H1 (cell line): ENCODE data around the gene TELO2. TPM values are rescaled to one million over a fixed set of nuclear protein-coding genes. Genes with fewer than 3 reads are reported as not detected.

ENCODE experiments used
- CTCF ChIA-PET: fragments of 300-600 bp; sonication (Branson Sonifier 250); formaldehyde crosslinking; loops from one replicate; lab custom pipeline; 2021; ENCODE audit not compliant: partially characterized antibody; lab: Charles Lee
- POLR2A ChIA-PET: fragments of 300-600 bp; sonication (Branson Sonifier 250); formaldehyde crosslinking; loops from one replicate; lab custom pipeline; 2021; ENCODE audit warnings: inconsistent platforms; ENCODE audit not compliant: partially characterized antibody; lab: Charles Lee
- DNase-seq, 2 experiments: peaks; one replicate each; pipeline versions ENCODE4 v3.0.0 to v3.0.0-alpha.2; 2010 to 2022; ENCODE audit warnings: low spot score in 2 of 2, low read depth in 1 of 2, mixed read lengths in 1 of 2
- FAIRE-seq: peaks from 2 replicates; lab custom pipeline; 2011; peaks lifted over from hg19 to GRCh38; lab: Jason Lieb, UNC
- H2AFZ ChIP-seq: 2 replicates; pipeline ENCODE4 v1.8.1; 2012; ENCODE audit warnings: low read length, inconsistent platforms
- H2AK5ac ChIP-seq: 2 replicates; pipeline ENCODE4 v1.6.1; 2013; ENCODE audit warnings: low read depth, low read length
- H2BK120ac ChIP-seq: replicated peaks from 2 replicates; pipeline ENCODE3; 2013; ENCODE audit warnings: low read depth, low read length, inconsistent platforms
- H2BK12ac ChIP-seq: 2 replicates; pipeline ENCODE4 v1.6.1; 2013; ENCODE audit warnings: low read depth, low read length
- H2BK15ac ChIP-seq: 2 replicates; pipeline ENCODE4 v1.6.1; 2013; ENCODE audit warnings: low read length
- H2BK20ac ChIP-seq: 2 replicates; pipeline ENCODE4 v1.6.1; 2013; ENCODE audit warnings: low read length
- H2BK5ac ChIP-seq: 2 replicates; pipeline ENCODE4 v1.6.1; 2013; ENCODE audit warnings: low read depth, low read length
- H3K14ac ChIP-seq: 2 replicates; pipeline ENCODE4 v1.6.1; 2013; ENCODE audit warnings: inconsistent platforms; ENCODE audit not compliant: insufficient read length
- H3K18ac ChIP-seq: 2 replicates; pipeline ENCODE4 v1.6.1; 2013; ENCODE audit warnings: low read length; ENCODE audit errors: extremely low read depth
- H3K23ac ChIP-seq: 2 replicates; pipeline ENCODE4 v1.6.1; 2013; ENCODE audit warnings: inconsistent platforms; ENCODE audit not compliant: insufficient read length
- H3K23me2 ChIP-seq: 2 replicates; pipeline ENCODE4 v1.6.1; 2013; ENCODE audit warnings: low read depth, low read length
- H3K27ac ChIP-seq: 2 replicates; pipeline ENCODE4 v1.6.1; 2011; ENCODE audit warnings: low read depth, low read length, inconsistent platforms
- H3K27me3 ChIP-seq, 4 experiments: replicated peaks in 1 of 4; 1 replicate in 1 of 4; 2 replicates in 3 of 4; pipeline versions ENCODE4 v1.6.1 to v1.8.1; 2011 to 2013; ENCODE audit warnings: low read length in 3 of 4, mild to moderate bottlenecking in 3 of 4, inconsistent platforms in 2 of 4, mixed read lengths in 2 of 4, moderate library complexity in 1 of 4; ENCODE audit not compliant: control insufficient read depth in 3 of 4, insufficient read depth in 3 of 4; ENCODE audit errors: extremely low read depth in 1 of 4
- H3K36me3 ChIP-seq, 4 experiments: 2 replicates each; pipeline versions ENCODE4 v1.6.1 to v1.8.1; 2011 to 2013; ENCODE audit warnings: mild to moderate bottlenecking in 4 of 4, low read length in 3 of 4, moderate library complexity in 2 of 4, control low read depth in 1 of 4, inconsistent platforms in 1 of 4; ENCODE audit not compliant: insufficient read depth in 4 of 4, control insufficient read depth in 2 of 4
- H3K4ac ChIP-seq: replicated peaks from 2 replicates; pipeline ENCODE3; 2013; ENCODE audit warnings: low read length, low read depth, mixed read lengths, inconsistent platforms; ENCODE audit not compliant: insufficient read length
- H3K4me1 ChIP-seq, 4 experiments: replicated peaks in 1 of 4; 1 replicate in 1 of 4; 2 replicates in 3 of 4; pipeline versions ENCODE4 v1.6.1 to v1.8.1; 2011 to 2013; ENCODE audit warnings: low read length in 3 of 4, inconsistent platforms in 2 of 4, mixed read lengths in 1 of 4; ENCODE audit not compliant: insufficient read depth in 4 of 4, control insufficient read depth in 3 of 4
- H3K4me2 ChIP-seq, 2 experiments: 2 replicates each; pipeline versions ENCODE4 v1.6.1 to v1.8.1; 2011 to 2013; ENCODE audit warnings: low read depth in 2 of 2, low read length in 2 of 2, control low read depth in 1 of 2, inconsistent platforms in 1 of 2, mild to moderate bottlenecking in 1 of 2; ENCODE audit not compliant: insufficient read depth in 1 of 2
- H3K4me3 ChIP-seq, 4 experiments: fragments of 200-600, 300-600 bp in 1 of 4; sonication (generic), shearing (Covaris generic), sonication (Bioruptor Twin) in 1 of 4; 2 replicates each; pipeline versions ENCODE4 v1.5.1 to v1.8.1; 2011 to 2016; ENCODE audit warnings: low read length in 4 of 4, low read depth in 3 of 4, control low read depth in 2 of 4, inconsistent platforms in 2 of 4, mild to moderate bottlenecking in 2 of 4, mixed read lengths in 1 of 4, moderate library complexity in 1 of 4; ENCODE audit not compliant: insufficient read depth in 2 of 4; ENCODE audit errors: extremely low read depth in 1 of 4
- H3K56ac ChIP-seq: replicated peaks from 2 replicates; pipeline ENCODE3; 2013; ENCODE audit warnings: low read depth, mild to moderate bottlenecking, mixed read lengths, low read length, inconsistent platforms; ENCODE audit not compliant: insufficient read length
- H3K79me1 ChIP-seq: 2 replicates; pipeline ENCODE4 v1.6.1; 2013; ENCODE audit warnings: low read depth, low read length, control low read depth
- H3K79me2 ChIP-seq, 2 experiments: 2 replicates each; pipeline versions ENCODE4 v1.6.1 to v1.8.1; 2012 to 2013; ENCODE audit warnings: low read length in 2 of 2, mild to moderate bottlenecking in 2 of 2, inconsistent platforms in 1 of 2; ENCODE audit not compliant: insufficient read depth in 2 of 2, control insufficient read depth in 1 of 2
- H3K9ac ChIP-seq, 4 experiments: replicated peaks in 1 of 4; 1 replicate in 1 of 4; 2 replicates in 3 of 4; pipeline versions ENCODE4 v1.6.1 to v1.8.1; 2011 to 2013; ENCODE audit warnings: low read depth in 3 of 4, low read length in 3 of 4, control low read depth in 2 of 4, mild to moderate bottlenecking in 2 of 4, moderate library complexity in 2 of 4, inconsistent platforms in 1 of 4; ENCODE audit errors: extremely low read depth in 1 of 4
- H3K9me3 ChIP-seq, 2 experiments: 2 replicates each; pipeline versions ENCODE4 v1.6.1 to v1.8.1; 2012 to 2013; ENCODE audit warnings: mild to moderate bottlenecking in 2 of 2, moderate library complexity in 2 of 2, control low read depth in 1 of 2, inconsistent platforms in 1 of 2, low read depth in 1 of 2, low read length in 1 of 2, mixed read lengths in 1 of 2; ENCODE audit not compliant: insufficient read depth in 2 of 2
- H4K20me1 ChIP-seq, 2 experiments: replicated peaks in 1 of 2; 2 replicates each; pipeline versions ENCODE3 to v1.8.1; 2011 to 2013; ENCODE audit warnings: inconsistent platforms in 2 of 2, low read length in 2 of 2, mild to moderate bottlenecking in 1 of 2; ENCODE audit not compliant: insufficient read depth in 2 of 2, control insufficient read depth in 1 of 2
- H4K5ac ChIP-seq: 2 replicates; pipeline ENCODE4 v1.6.1; 2013; ENCODE audit warnings: low read length, low read depth, mixed read lengths, inconsistent platforms; ENCODE audit not compliant: insufficient read length
- H4K8ac ChIP-seq: 2 replicates; pipeline ENCODE4 v1.8.0; 2013; ENCODE audit warnings: mild to moderate bottlenecking, moderate library complexity, low read length, inconsistent platforms; ENCODE audit not compliant: insufficient read depth; ENCODE audit errors: extremely low read depth
- H4K91ac ChIP-seq: replicated peaks from 2 replicates; pipeline ENCODE3; 2013; ENCODE audit warnings: low read length, mixed read lengths, inconsistent platforms; ENCODE audit not compliant: insufficient read length
- FOSL1 ChIP-seq: IDR thresholded peaks from 2 replicates; pipeline ENCODE4 v1.6.1; 2011; ENCODE audit warnings: mild to moderate bottlenecking, low read depth, low read length, moderate library complexity; ENCODE audit not compliant: insufficient read depth
- HDAC6 ChIP-seq: IDR thresholded peaks from one replicate; pipeline ENCODE4 v1.7.1; 2012; ENCODE audit warnings: low read depth, mild to moderate bottlenecking, inconsistent platforms, low read length, moderate library complexity
- JUND ChIP-seq: IDR thresholded peaks from 2 replicates; pipeline ENCODE4 v1.6.1; 2011; ENCODE audit warnings: mild to moderate bottlenecking, improper control_type of control experiment, low read length
- MAFK ChIP-seq: IDR thresholded peaks from 2 replicates; pipeline ENCODE4 v1.6.1; 2012; ENCODE audit warnings: low read depth, mild to moderate bottlenecking, improper control_type of control experiment, low read length
- MAX ChIP-seq: IDR thresholded peaks from 2 replicates; pipeline ENCODE4 v1.6.1; 2012; ENCODE audit warnings: inconsistent platforms
- NANOG ChIP-seq: IDR thresholded peaks from 2 replicates; pipeline ENCODE4 v1.6.1; 2011; ENCODE audit warnings: low read length, low read depth, mild to moderate bottlenecking, inconsistent platforms; ENCODE audit not compliant: insufficient read depth, poor library complexity, severe bottlenecking
- NRF1 ChIP-seq: IDR thresholded peaks from 2 replicates; pipeline ENCODE4 v1.6.1; 2011; ENCODE audit warnings: mild to moderate bottlenecking, low read depth, low read length, improper control_type of control experiment
- PHF8 ChIP-seq: fragments of 200-600 bp; sonication (generic); conservative IDR thresholded peaks from 2 replicates; pipeline ENCODE4 v1.7.1; 2012; ENCODE audit warnings: low read depth, mild to moderate bottlenecking, inconsistent platforms, low read length, moderate library complexity
- POLR2A ChIP-seq, 2 experiments: IDR thresholded peaks; 1 replicate in 1 of 2; 2 replicates in 1 of 2; pipeline ENCODE4 v1.6.1; 2011; ENCODE audit warnings: low read depth in 2 of 2, low read length in 2 of 2, mild to moderate bottlenecking in 2 of 2; ENCODE audit errors: control extremely low read depth in 1 of 2
- POLR2AphosphoS5 ChIP-seq: IDR thresholded peaks from 2 replicates; pipeline ENCODE4 v1.6.1; 2011; ENCODE audit warnings: low read depth, low read length
- SP4 ChIP-seq: IDR thresholded peaks from 2 replicates; pipeline ENCODE4 v1.6.1; 2012; ENCODE audit warnings: low read length, inconsistent platforms
- USF2 ChIP-seq: IDR thresholded peaks from 2 replicates; pipeline ENCODE4 v1.6.1; 2011; ENCODE audit warnings: low read length, improper control_type of control experiment
- YY1 ChIP-seq: IDR thresholded peaks from 2 replicates; pipeline ENCODE4 v1.6.1; 2011; ENCODE audit warnings: low read depth, mild to moderate bottlenecking, low read length
- WGBS, 2 experiments: shearing (Covaris generic) in 1 of 2; methylation state at CpG; one replicate each; pipeline versions ENCODE4 v1.1.6 to v1.1.7; 2013 to 2015; ENCODE audit warnings: low lambda C conversion rate in 2 of 2, mixed read lengths in 2 of 2, inconsistent platforms in 1 of 2, low coverage in 1 of 2, missing lambda C conversion rate in 1 of 2; ENCODE audit not compliant: insufficient replicate concordance in 2 of 2, insufficient coverage in 1 of 2, insufficient read length in 1 of 2; ENCODE audit errors: extremely low coverage in 1 of 2, missing lambda C conversion rate in 1 of 2; 5-methylcytosine and 5-hydroxymethylcytosine counted together
- polyA plus RNA-seq, 7 experiments: library from polyadenylated mRNA; depleted of rRNA in 3 of 7; stranded (reverse) in 5 of 7; unstranded in 2 of 7; fragments of >200 nt in 5 of 7; fragments of 200-250 nt in 2 of 7; gene quantifications; 1 replicate in 5 of 7; 2 replicates in 1 of 7; 4 replicates in 1 of 7; pipeline versions ENCODE4 v1.2.1 to v1.2.3, GENCODE V29; 2011 to 2013; ENCODE audit warnings: missing spikeins in 2 of 7, mixed read lengths in 2 of 7
- total RNA-seq: library from RNA; stranded (reverse); fragmentation: NEBNext Ultra II Directional; extraction: Animal tissue kit (Norgen Biotek cat#: 25700); gene quantifications from 2 replicates; pipeline ENCODE4 v1.2.1, GENCODE V29; 2021

Gene TELO2
- total and polyA plus RNA-seq, 2 of the 8 experiments (the other 6 are each of a cell fraction or from before 2014, with no cell fraction given): 39.3 to 64.8 TPM

GRCh38 chr16:1477033-1477432 is 16.1 kb upstream of the TELO2 start:
- H3K4me2 ChIP-seq: no peak overlapping the region
- FAIRE-seq (no peak), DNase-seq (no peak)
- H3K4ac ChIP-seq: no peak overlapping the region
- ChIA-PET POLR2A (interaction anchor here (0.6 to 3.0 kb wide), 3 partner anchors 9 to 294 kb away, joined by 3 to 8 read pairs (median 5); no protein-coding TSS in a partner anchor), CTCF (no interaction called here)
- no peak overlapping the region for H4K8ac ChIP-seq
- H4K20me1 ChIP-seq: no peaks in the 10 kb centered on the region
- no peak overlapping the region for H3K18ac ChIP-seq
- H3K36me3 ChIP-seq: no peaks in the 10 kb centered on the region
- no peak overlapping the region for H3K4me3 ChIP-seq
- no peak overlapping the region for H2BK12ac ChIP-seq
- no peak overlapping the region for H4K91ac ChIP-seq
- H2AFZ ChIP-seq: no peak overlapping the region
- H2AK5ac ChIP-seq: no peak overlapping the region
- H3K14ac ChIP-seq: no peak overlapping the region
- H3K79me2 ChIP-seq: peaks cover 4 to 20% of the 10 kb centered on the region in 2 experiments
- 88% methylated on average over 7 of the region's 10 CpGs; no CpG with 5 or more reads in 1 of the 2 experiments for WGBS, 2 experiments
- peaks cover 0 to 2% (median under 1%) of the 10 kb centered on the region in 4 experiments; a peak in 3 of 7 replicates for H3K4me1 ChIP-seq
- H3K79me1 ChIP-seq: peaks cover 10% of the 10 kb centered on the region
- peaks cover 5 to 8% of the 10 kb centered on the region in 2 experiments; a peak in 2 of 4 replicates for H3K9me3 ChIP-seq
- H3K23ac ChIP-seq: no peak overlapping the region
- H2BK20ac ChIP-seq: no peak overlapping the region
- H2BK5ac ChIP-seq: no peak overlapping the region
- H2BK15ac ChIP-seq: no peak overlapping the region; the same call in 1 of the 2 replicates
- H2BK120ac ChIP-seq: no peak overlapping the region
- H3K56ac ChIP-seq: no peak overlapping the region
- H3K27ac ChIP-seq: no peak overlapping the region
- peaks cover 0 to 5% (median under 1%) of the 10 kb centered on the region in 4 experiments; a peak in 2 of 7 replicates for H3K27me3 ChIP-seq
- H3K23me2 ChIP-seq: peaks cover 8% of the 10 kb centered on the region
- no peak overlapping the region for H3K9ac ChIP-seq
- H4K5ac ChIP-seq: no peak overlapping the region
- TF ChIP-seq NANOG: no peak
- TF ChIP-seq YY1: no peak
- TF ChIP-seq MAFK: no peak
- no peak for TF ChIP-seq PHF8
- TF ChIP-seq NRF1: no peak
- TF ChIP-seq SP4: no peak
- no peak for TF ChIP-seq JUND
- TF ChIP-seq FOSL1: no peak
- no peak for TF ChIP-seq MAX
- no peak for TF ChIP-seq HDAC6
- TF ChIP-seq POLR2A (IDR thresholded peaks at IDR 0.05; ENCODE audit: control extremely low read depth in 1 of 2, low read depth in 2 of 2, low read length in 2 of 2): no peak
- TF ChIP-seq USF2: no peak
- no peak for TF ChIP-seq POLR2AphosphoS5
